ENCODE measurements around the gene DGCR6.
"Not testable (repeated sequence)": the region's sequence is repeated elsewhere in the genome, so short reads cannot be mapped to it uniquely, and the experiment has no call there.

Gene DGCR6

GRCh38 chr22:18950141-18950540, 44.0 kb downstream of the DGCR6 start:
- DNase-seq (ENCODE audit: low read depth), result no peak
- no peak for TF ChIP-seq CTCF (IDR thresholded peaks at IDR 0.05; ENCODE audit: insufficient read depth, low read depth, low read length, missing control alignments)

GRCh38 chr22:18952022-18952421, 45.9 kb downstream of the DGCR6 start:
- H3K4me3 ChIP-seq (ENCODE audit: low read length), result no peak overlapping the region
- no peak for DNase-seq (ENCODE audit: low read depth)
- no peak for TF ChIP-seq CTCF (IDR thresholded peaks at IDR 0.05; ENCODE audit: insufficient read depth, low read depth, low read length, missing control alignments)

More at GRCh38 chr22:18950141-18950540, 44.0 kb downstream of the DGCR6 start:
- no peak overlapping the region for H3K4me3 ChIP-seq (ENCODE audit: low read length)

GRCh38 chr22:18953128-18953527, 47.0 kb downstream of the DGCR6 start:
- DNase-seq (ENCODE audit: low read depth); H3K4me3 ChIP-seq (ENCODE audit: low read length): not testable (repeated sequence)

- DNase-seq (ENCODE audit: low read depth), result peak; percentile 49
- not testable (repeated sequence) for H3K4me3 ChIP-seq (ENCODE audit: low read length)
- peak; percentile 75 for TF ChIP-seq CTCF (IDR thresholded peaks at IDR 0.05; ENCODE audit: insufficient read depth, low read depth, low read length, missing control alignments)
Measured at GRCh38 chr22:18954303-18954989, 48.3 kb downstream of the DGCR6 start.

GRCh38 chr22:18954990-18955571, 49.0 kb downstream of the DGCR6 start:
- TF ChIP-seq CTCF (IDR thresholded peaks at IDR 0.05; ENCODE audit: insufficient read depth, low read depth, low read length, missing control alignments), result no peak
- DNase-seq (ENCODE audit: low read depth), result no peak
- no peak overlapping the region for H3K4me3 ChIP-seq (ENCODE audit: low read length)

GRCh38 chr22:18955696-18956095, 49.6 kb downstream of the DGCR6 start:
- no peak for DNase-seq (ENCODE audit: low read depth)
- no peak for TF ChIP-seq CTCF (IDR thresholded peaks at IDR 0.05; ENCODE audit: insufficient read depth, low read depth, low read length, missing control alignments)

GRCh38 chr22:18956121-18956895, 50.2 kb downstream of the DGCR6 start:
- DNase-seq (ENCODE audit: low read depth), result not testable (repeated sequence)

More at GRCh38 chr22:18955696-18956095, 49.6 kb downstream of the DGCR6 start:
- H3K4me3 ChIP-seq (ENCODE audit: low read length), result no peak overlapping the region

GRCh38 chr22:18956956-18957355, 50.8 kb downstream of the DGCR6 start:
- not testable (repeated sequence) for H3K4me3 ChIP-seq (ENCODE audit: low read length); DNase-seq (ENCODE audit: low read depth)

More at GRCh38 chr22:18956121-18956895, 50.2 kb downstream of the DGCR6 start:
- not testable (repeated sequence) for H3K4me3 ChIP-seq (ENCODE audit: low read length)

GRCh38 chr22:18957621-18958320, 51.7 kb downstream of the DGCR6 start:
- not testable (repeated sequence) for H3K4me3 ChIP-seq (ENCODE audit: low read length); DNase-seq (ENCODE audit: low read depth)

- DNase-seq (ENCODE audit: low read depth); H3K4me3 ChIP-seq (ENCODE audit: low read length): not testable (repeated sequence)
Measured at GRCh38 chr22:18958321-18958705, 52.2 kb downstream of the DGCR6 start.

- not testable (repeated sequence) for DNase-seq (ENCODE audit: low read depth); H3K4me3 ChIP-seq (ENCODE audit: low read length)
Measured at GRCh38 chr22:18958738-18959137, 52.6 kb downstream of the DGCR6 start.

- DNase-seq (ENCODE audit: low read depth); H3K4me3 ChIP-seq (ENCODE audit: low read length): not testable (repeated sequence)
Measured at GRCh38 chr22:18959266-18959665, 53.1 kb downstream of the DGCR6 start.
